Suprapubic skin (tissue), 4 donors: ENCODE results near the gene KSR1.

ENCODE experiments used
- CTCF ChIP-seq, 2 donors: fragments of 200-600 bp in 1 of 2; fragments of 450-650 bp in 1 of 2; sonication (generic) in 1 of 2; IDR thresholded peaks; one replicate each; pipeline ENCODE4 v1.5.1; 2016 to 2019; ENCODE audit warnings: antibody characterized with exemption in 2 of 2, mild to moderate bottlenecking in 1 of 2, moderate library complexity in 1 of 2
- EP300 ChIP-seq: sonication (generic); formaldehyde crosslinking; IDR thresholded peaks from one replicate; pipeline ENCODE4 v1.6.1; 2017; ENCODE audit warnings: antibody characterized with exemption
- POLR2A ChIP-seq, 2 donors: fragments of 450-650 bp; IDR thresholded peaks; one replicate each; pipeline ENCODE4 v1.6.1; 2017; ENCODE audit warnings: antibody characterized with exemption in 2 of 2, mild to moderate bottlenecking in 2 of 2, moderate library complexity in 2 of 2
- POLR2AphosphoS5 ChIP-seq, 3 donors: sonication (generic); formaldehyde crosslinking; IDR thresholded peaks; one replicate each; pipeline ENCODE4 v1.6.1; 2017; ENCODE audit warnings: antibody characterized with exemption in 3 of 3

DNA sequence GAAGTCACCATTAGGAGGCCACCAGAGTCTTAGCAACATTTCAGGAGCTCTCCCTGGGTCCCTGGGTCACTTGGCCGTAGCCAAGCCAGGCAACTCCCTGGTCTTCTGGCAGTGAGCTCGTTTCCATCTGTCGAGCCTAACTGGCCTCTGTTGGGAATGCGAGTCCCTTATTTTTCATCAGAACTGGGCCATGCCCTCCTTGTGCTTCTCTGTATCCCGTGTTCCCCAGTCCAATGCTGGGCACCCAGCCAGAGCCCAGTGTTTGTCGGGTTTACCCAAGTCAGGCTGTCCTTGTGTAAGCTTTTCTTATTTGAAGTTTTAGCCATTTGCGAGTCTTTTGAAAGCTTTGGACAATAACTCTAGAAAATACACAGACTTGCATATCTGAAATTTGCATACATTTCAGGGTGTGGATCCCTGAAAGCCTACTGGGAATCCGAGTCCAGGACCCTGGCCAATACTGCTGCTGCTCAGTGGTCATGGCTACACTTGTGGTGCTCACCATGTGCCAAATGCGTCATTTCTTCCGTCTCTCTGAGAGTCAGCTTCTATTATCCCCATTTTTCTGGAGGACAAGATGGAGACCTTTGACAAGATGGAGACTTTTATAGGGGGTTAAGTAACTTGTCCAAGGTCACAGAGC is 93.1 kb downstream of the KSR1 start:
- no peak for TF ChIP-seq CTCF (IDR thresholded peaks at IDR 0.05)
- TF ChIP-seq POLR2A (IDR thresholded peaks at IDR 0.05) = no peak
- no peak for TF ChIP-seq POLR2AphosphoS5 (IDR thresholded peaks at IDR 0.05)
- no peak for TF ChIP-seq EP300
